Vagina (tissue), 2 donors: Measurements from ENCODE around the gene ATP5IF1.

Experiments used
- CTCF ChIP-seq, 3 experiments: fragments of 450-650 bp in 2 of 3; fragments of 200-600 bp in 1 of 3; sonication (generic) in 1 of 3; IDR thresholded peaks; one replicate each; pipeline ENCODE4 v1.5.1; 2017 to 2019; ENCODE audit warnings: antibody characterized with exemption in 3 of 3, mild to moderate bottlenecking in 2 of 3, moderate library complexity in 2 of 3
- POLR2A ChIP-seq, 2 donors: fragments of 450-650 bp; IDR thresholded peaks; one replicate each; pipeline ENCODE4 v1.6.1; 2017; ENCODE audit warnings: antibody characterized with exemption in 2 of 2, mild to moderate bottlenecking in 2 of 2, moderate library complexity in 2 of 2
- POLR2AphosphoS5 ChIP-seq, 2 donors: sonication (generic); formaldehyde crosslinking; IDR thresholded peaks; one replicate each; pipeline ENCODE4 v1.9.0; 2017; ENCODE audit warnings: antibody characterized with exemption in 2 of 2, mild to moderate bottlenecking in 2 of 2, low read depth in 1 of 2; ENCODE audit not compliant: insufficient read depth in 1 of 2

GRCh38 chr1:28259252-28259933 is 23.5 kb downstream of the ATP5IF1 start, which contains the start of gene SESN2:
- TF ChIP-seq POLR2A (IDR thresholded peaks at IDR 0.05) (peak; percentile 76 to 99), POLR2AphosphoS5 (IDR thresholded peaks at IDR 0.05; ENCODE audit: insufficient read depth in 1 of 2, low read depth in 1 of 2) (peak; percentile 94 to 99), CTCF (IDR thresholded peaks at IDR 0.05) (peak in 1 of 3 experiments; percentile 8)
